ENCODE results near the gene ANXA10. TPM values are rescaled to one million over a fixed set of nuclear protein-coding genes. Genes with fewer than 3 reads are reported as not detected.

ANXA10 gene
- total and polyA plus RNA-seq, 2 donors (not counting 3 experiments of a cell fraction or from before 2014, with no cell fraction given): not detected

DNA sequence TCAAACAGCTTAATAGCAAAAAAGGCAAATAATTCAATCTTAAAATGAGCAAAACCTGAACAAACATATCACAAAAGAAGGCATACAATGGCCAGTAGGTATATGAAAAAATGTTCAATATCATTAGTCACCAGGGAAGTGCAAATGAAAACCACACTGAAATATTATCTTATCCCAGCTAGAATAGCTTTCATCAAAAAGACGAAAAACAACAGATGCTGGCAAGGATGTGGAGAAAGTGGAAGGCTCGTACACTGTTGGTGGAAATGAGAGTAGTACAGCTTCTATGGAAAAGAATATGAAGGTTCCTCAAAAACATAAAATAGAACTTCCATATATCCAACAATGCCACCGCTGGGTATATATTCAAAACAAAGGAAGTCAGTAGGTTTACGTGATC, 29.3 kb upstream of the ANXA10 start:
- H3K4me1 ChIP-seq (ENCODE audit: control insufficient read depth, extremely low read depth, insufficient read depth, low read length): no peaks in the 10 kb centered on the region
- H3K9ac ChIP-seq (replicated peaks; ENCODE audit: extremely low read depth, insufficient read depth, low read length): no peak overlapping the region
- dilution Hi-C loops (cut with MboI; ENCODE audit: extremely low pct_ligation_motif_present, low sequenced_read_pairs): no loop called here
- intact Hi-C loops (cut with micrococcal nuclease): no loop called here
- TF ChIP-seq POLR2AphosphoS5 (IDR thresholded peaks at IDR 0.05; ENCODE audit: insufficient read depth, low read depth, low read length) (no peak), GATA2 (IDR thresholded peaks at IDR 0.05; ENCODE audit: insufficient read depth, insufficient read length, low read depth, low read length) (no peak), POLR2A (IDR thresholded peaks at IDR 0.05; ENCODE audit: low read depth, low read length) (no peak), JUN (IDR thresholded peaks at IDR 0.05; ENCODE audit: borderline replicate concordance, insufficient read depth, insufficient read length, low read depth) (no peak)
- TF ChIP-seq, protein P1, sequence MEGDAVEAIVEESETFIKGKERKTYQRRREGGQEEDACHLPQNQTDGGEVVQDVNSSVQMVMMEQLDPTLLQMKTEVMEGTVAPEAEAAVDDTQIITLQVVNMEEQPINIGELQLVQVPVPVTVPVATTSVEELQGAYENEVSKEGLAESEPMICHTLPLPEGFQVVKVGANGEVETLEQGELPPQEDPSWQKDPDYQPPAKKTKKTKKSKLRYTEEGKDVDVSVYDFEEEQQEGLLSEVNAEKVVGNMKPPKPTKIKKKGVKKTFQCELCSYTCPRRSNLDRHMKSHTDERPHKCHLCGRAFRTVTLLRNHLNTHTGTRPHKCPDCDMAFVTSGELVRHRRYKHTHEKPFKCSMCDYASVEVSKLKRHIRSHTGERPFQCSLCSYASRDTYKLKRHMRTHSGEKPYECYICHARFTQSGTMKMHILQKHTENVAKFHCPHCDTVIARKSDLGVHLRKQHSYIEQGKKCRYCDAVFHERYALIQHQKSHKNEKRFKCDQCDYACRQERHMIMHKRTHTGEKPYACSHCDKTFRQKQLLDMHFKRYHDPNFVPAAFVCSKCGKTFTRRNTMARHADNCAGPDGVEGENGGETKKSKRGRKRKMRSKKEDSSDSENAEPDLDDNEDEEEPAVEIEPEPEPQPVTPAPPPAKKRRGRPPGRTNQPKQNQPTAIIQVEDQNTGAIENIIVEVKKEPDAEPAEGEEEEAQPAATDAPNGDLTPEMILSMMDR (IDR thresholded peaks at IDR 0.05; ENCODE audit: extremely low read depth in 1 of 2, insufficient read depth in 1 of 2, low read depth in 1 of 2, low read length in 2 of 2): no peak
- TF ChIP-seq, protein P2, sequence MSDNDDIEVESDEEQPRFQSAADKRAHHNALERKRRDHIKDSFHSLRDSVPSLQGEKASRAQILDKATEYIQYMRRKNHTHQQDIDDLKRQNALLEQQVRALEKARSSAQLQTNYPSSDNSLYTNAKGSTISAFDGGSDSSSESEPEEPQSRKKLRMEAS (IDR thresholded peaks at IDR 0.05; ENCODE audit: insufficient read depth, insufficient read length): no peak
- BruUV-seq (replicated peaks): no TSS peak
- CTCF ChIA-PET: no interaction called here
- no peaks in the 10 kb centered on the region for H4K20me1 ChIP-seq (replicated peaks; ENCODE audit: control insufficient read depth, extremely low read depth, insufficient read depth, low read length)
- no peak overlapping the region for H2AFZ ChIP-seq (ENCODE audit: low read depth, low read length)
- H3K27ac ChIP-seq (ENCODE audit: insufficient read depth, low read depth, low read length): no peak overlapping the region
- no peak for DNase-seq (ENCODE audit: low read depth, low spot score)
- H3K79me2 ChIP-seq (ENCODE audit: control insufficient read depth, insufficient read depth, low read length): no peaks in the 10 kb centered on the region
- H3K9me3 ChIP-seq (replicated peaks; ENCODE audit: control insufficient read depth, insufficient read depth, low read length): no peaks in the 10 kb centered on the region
- no peak for FAIRE-seq
- no peaks in the 10 kb centered on the region for H3K27me3 ChIP-seq (ENCODE audit: control insufficient read depth in 2 of 2, insufficient read depth in 2 of 2, low read length in 2 of 2)
- no peak overlapping the region for H3K4me2 ChIP-seq (ENCODE audit: insufficient read depth, low read length)
- no peaks in the 10 kb centered on the region for H3K36me3 ChIP-seq (ENCODE audit: control insufficient read depth in 2 of 2, extremely low read depth in 1 of 2, insufficient read depth in 2 of 2, low read length in 2 of 2)
- POLR2A ChIA-PET: no interaction called here
- H3K4me3 ChIP-seq (replicated peaks in 1 of 3; ENCODE audit: insufficient read depth in 1 of 3, low read depth in 1 of 3, low read length in 3 of 3): no peak overlapping the region
- H3K9me1 ChIP-seq (replicated peaks; ENCODE audit: control insufficient read depth, extremely low read depth, insufficient read depth, low read length): no peaks in the 10 kb centered on the region

DNA sequence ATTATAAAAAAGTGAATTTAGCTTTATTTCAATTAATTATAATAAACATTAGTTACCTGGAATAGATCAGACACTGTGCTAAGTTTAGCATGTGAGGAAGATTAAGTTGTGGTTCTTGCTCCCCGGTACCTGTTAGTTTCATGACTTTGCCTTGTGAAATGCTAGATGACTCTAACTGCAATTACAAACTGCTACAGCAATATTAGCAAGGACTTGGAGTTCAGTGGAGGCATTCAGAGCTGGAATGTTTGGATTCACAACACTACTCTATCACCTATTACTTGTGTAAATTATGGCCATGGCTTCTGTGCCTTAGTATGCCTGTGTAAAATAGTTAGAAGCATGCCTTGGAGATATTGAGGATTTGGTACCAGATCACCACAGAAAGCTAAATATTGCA, 21.4 kb upstream of the ANXA10 start:
- Histone ChIP-seq H3K36me3 (ENCODE audit: control insufficient read depth in 2 of 2, extremely low read depth in 1 of 2, insufficient read depth in 2 of 2, low read length in 2 of 2) (no peaks in the 10 kb centered on the region), H4K20me1 (replicated peaks; ENCODE audit: control insufficient read depth, extremely low read depth, insufficient read depth, low read length) (no peaks in the 10 kb centered on the region), H3K9ac (replicated peaks; ENCODE audit: extremely low read depth, insufficient read depth, low read length) (no peak overlapping the region), H3K79me2 (ENCODE audit: control insufficient read depth, insufficient read depth, low read length) (no peaks in the 10 kb centered on the region), H2AFZ (ENCODE audit: low read depth, low read length) (no peak overlapping the region), H3K27ac (ENCODE audit: insufficient read depth, low read depth, low read length) (no peak overlapping the region), H3K9me3 (replicated peaks; ENCODE audit: control insufficient read depth, insufficient read depth, low read length) (no peaks in the 10 kb centered on the region), H3K4me2 (ENCODE audit: insufficient read depth, low read length) (no peak overlapping the region), H3K4me3 (replicated peaks in 1 of 3; ENCODE audit: insufficient read depth in 1 of 3, low read depth in 1 of 3, low read length in 3 of 3) (no peak overlapping the region), H3K27me3 (ENCODE audit: control insufficient read depth in 2 of 2, insufficient read depth in 2 of 2, low read length in 2 of 2) (no peaks in the 10 kb centered on the region), H3K9me1 (replicated peaks; ENCODE audit: control insufficient read depth, extremely low read depth, insufficient read depth, low read length) (no peaks in the 10 kb centered on the region), H3K4me1 (ENCODE audit: control insufficient read depth, extremely low read depth, insufficient read depth, low read length) (no peaks in the 10 kb centered on the region)
- dilution Hi-C loops (cut with MboI; ENCODE audit: extremely low pct_ligation_motif_present, low sequenced_read_pairs): no loop called here
- BruUV-seq (replicated peaks): no TSS peak
- TF ChIP-seq, protein P2 (IDR thresholded peaks at IDR 0.05; ENCODE audit: insufficient read depth, insufficient read length): no peak
- TF ChIP-seq GATA2 (IDR thresholded peaks at IDR 0.05; ENCODE audit: insufficient read depth, insufficient read length, low read depth, low read length) (no peak), POLR2AphosphoS5 (IDR thresholded peaks at IDR 0.05; ENCODE audit: insufficient read depth, low read depth, low read length) (no peak), MYC (IDR thresholded peaks at IDR 0.05; ENCODE audit: low read depth, low read length) (no peak), EZH2 (IDR thresholded peaks at IDR 0.05; ENCODE audit: borderline replicate concordance, low read depth, low read length, severe bottlenecking) (no peak), FOS (IDR thresholded peaks at IDR 0.05; ENCODE audit: borderline replicate concordance, insufficient read depth, low read length) (no peak), POLR2A (IDR thresholded peaks at IDR 0.05; ENCODE audit: low read depth, low read length) (no peak), JUN (IDR thresholded peaks at IDR 0.05; ENCODE audit: borderline replicate concordance, insufficient read depth, insufficient read length, low read depth) (no peak)
- TF ChIP-seq, protein P1 (IDR thresholded peaks at IDR 0.05; ENCODE audit: extremely low read depth in 1 of 2, insufficient read depth in 1 of 2, low read depth in 1 of 2, low read length in 2 of 2): no peak
- intact Hi-C loops (cut with micrococcal nuclease): no loop called here
- ChIA-PET CTCF (interaction anchor here (0.9 to 1.3 kb wide), 2 partner anchors 83 to 448 kb away, joined by 3 read pairs; no protein-coding TSS in a partner anchor), POLR2A (no interaction called here)
- no peak for FAIRE-seq
- no peak for DNase-seq (ENCODE audit: low read depth, low spot score)
